Measurements from ENCODE around the gene BAG5.
A peak's percentile ranks its signal among the peaks of the same experiment; 100 is the strongest.

Gene BAG5

DNA sequence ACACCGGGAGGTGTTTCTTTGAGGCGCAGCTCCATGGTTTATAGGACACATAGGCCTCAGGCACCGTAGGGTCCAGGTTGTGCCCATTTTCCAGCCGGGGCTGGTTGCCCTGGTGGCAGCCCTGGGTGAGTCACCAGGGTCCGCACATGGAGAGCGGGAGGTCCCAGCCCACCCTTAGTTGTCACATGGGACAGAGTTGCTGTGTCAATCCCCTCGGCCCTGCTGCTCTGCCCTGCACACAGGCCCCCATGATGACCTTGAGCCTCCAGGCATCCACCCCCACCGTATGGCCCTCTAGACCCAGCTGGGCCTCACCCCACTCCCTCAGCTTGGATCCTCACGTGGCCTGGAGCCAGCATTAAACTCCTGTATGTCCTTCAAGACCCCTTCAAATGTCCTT is 25.8 kb downstream of the BAG5 start:
- Mint-ChIP-seq H3K27me3 (no peaks in the 10 kb centered on the region), H3K9me3 (ENCODE audit: low read depth) (no peaks in the 10 kb centered on the region)

GRCh38 chr14:103535891-103536565 is 26.4 kb downstream of the BAG5 start:
- Mint-ChIP-seq H3K4me1 (ENCODE audit: low read depth) (peaks cover 7% of the 10 kb centered on the region), H3K9me3 (ENCODE audit: low read depth) (no peaks in the 10 kb centered on the region), H3K36me3 (no peaks in the 10 kb centered on the region), H3K27me3 (no peaks in the 10 kb centered on the region), H3K4me3 (no peak overlapping the region), H3K27ac (no peak overlapping the region)

More for the DNA sequence above, 25.8 kb downstream of the BAG5 start:
- Mint-ChIP-seq H3K27ac (no peak overlapping the region), H3K36me3 (no peaks in the 10 kb centered on the region), H3K4me1 (ENCODE audit: low read depth) (peaks cover 2% of the 10 kb centered on the region), H3K4me3 (no peak overlapping the region)

GRCh38 chr14:103535081-103535890 is 27.2 kb downstream of the BAG5 start:
- no peaks in the 10 kb centered on the region for H3K27me3 Mint-ChIP-seq
- no peak overlapping the region for H3K27ac Mint-ChIP-seq
- H3K4me1 Mint-ChIP-seq (ENCODE audit: low read depth), result peaks cover 13% of the 10 kb centered on the region
- no peak overlapping the region for H3K4me3 Mint-ChIP-seq
- no peaks in the 10 kb centered on the region for H3K36me3 Mint-ChIP-seq
- H3K9me3 Mint-ChIP-seq (ENCODE audit: low read depth), result no peaks in the 10 kb centered on the region

- H3K4me3 Mint-ChIP-seq, result no peak overlapping the region
- H3K27me3 Mint-ChIP-seq, result no peaks in the 10 kb centered on the region
- no peak overlapping the region for H3K27ac Mint-ChIP-seq
- no peaks in the 10 kb centered on the region for H3K36me3 Mint-ChIP-seq
- H3K4me1 Mint-ChIP-seq (ENCODE audit: low read depth), result peaks cover 18% of the 10 kb centered on the region
- H3K9me3 Mint-ChIP-seq (ENCODE audit: low read depth), result no peaks in the 10 kb centered on the region
These were observed 27.8 kb downstream of the BAG5 start for GRCh38 chr14:103534576-103535061.

DNA sequence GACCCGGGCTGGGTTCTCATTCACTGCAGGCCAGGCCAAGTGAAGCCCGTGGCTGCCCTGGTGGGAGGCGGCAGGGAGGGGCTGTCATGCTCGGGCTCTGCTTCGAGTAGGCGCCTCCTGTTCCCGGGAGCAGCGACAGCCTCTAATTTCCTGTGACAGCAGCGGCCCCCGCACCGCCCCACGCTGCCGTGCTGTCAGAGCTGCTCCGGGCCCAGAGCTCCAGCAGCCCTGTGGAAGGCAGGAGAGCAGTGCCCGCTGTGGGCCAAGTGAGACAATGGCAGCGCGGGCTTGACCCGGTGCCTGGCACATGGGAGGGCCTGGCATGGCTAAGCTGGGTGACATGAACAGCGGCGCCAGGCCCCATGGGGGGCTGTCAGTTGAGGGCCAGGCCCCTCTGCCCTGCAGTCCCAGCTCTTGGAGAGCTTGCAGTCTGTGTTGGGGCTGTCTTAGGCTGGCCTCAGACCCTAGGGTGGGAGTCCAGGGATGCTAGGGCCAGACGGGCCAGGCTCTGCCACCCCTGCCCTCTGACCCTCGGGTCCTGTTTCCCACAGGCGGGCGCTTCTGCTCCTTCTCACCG is 28.4 kb downstream of the BAG5 start:
- no peaks in the 10 kb centered on the region for H3K36me3 Mint-ChIP-seq

DNA sequence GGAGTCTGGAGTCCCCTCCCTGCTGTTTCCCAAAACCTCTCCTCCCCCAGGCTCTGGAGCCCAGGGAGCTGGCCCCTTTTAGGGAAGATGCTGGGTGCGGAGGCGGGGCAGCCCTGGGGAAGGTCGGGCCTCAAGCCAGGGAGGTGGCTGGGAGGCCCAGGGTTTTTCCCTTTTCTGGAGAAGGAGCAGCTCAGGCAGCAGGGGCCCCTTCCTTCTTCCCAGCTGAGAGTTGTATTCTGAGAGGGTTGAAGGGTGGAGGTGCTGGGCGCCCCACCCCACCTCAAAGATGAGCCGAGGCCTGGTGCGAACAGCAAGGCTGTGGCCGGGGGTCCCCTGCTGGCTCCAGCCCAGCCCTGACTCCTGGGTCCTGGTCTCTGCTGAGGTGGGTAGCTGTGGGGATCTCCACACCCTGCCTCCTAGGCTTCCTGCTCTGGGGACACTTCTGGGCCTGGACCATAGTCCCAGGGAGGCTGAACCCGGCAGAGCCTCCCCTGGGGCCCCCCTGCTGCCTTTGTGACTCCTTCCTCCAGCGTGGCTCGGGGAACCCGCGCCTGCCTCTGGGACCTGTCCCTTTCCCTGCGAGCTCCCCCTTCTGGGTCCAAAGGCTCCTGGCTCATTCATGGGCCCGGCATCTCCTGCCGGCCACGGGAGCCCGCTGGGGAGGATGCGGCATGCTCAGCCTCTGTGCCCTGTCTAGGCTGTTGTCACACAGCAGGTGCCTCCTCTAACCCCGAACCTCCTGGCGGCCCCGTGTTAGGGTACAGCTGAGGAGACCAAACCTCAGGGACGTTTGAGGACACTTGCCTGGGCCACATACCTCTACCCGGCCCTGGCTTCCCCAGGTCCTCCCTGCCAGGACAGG is 29.1 kb downstream of the BAG5 start:
- H3K9me3 Mint-ChIP-seq (ENCODE audit: low read depth), result no peaks in the 10 kb centered on the region
- no peak overlapping the region for H3K27ac Mint-ChIP-seq
- H3K4me3 Mint-ChIP-seq, result no peak overlapping the region
- H3K36me3 Mint-ChIP-seq, result no peaks in the 10 kb centered on the region
- H3K4me1 Mint-ChIP-seq (ENCODE audit: low read depth), result peaks cover 21% of the 10 kb centered on the region
- no peaks in the 10 kb centered on the region for H3K27me3 Mint-ChIP-seq

More for the DNA sequence above, 28.4 kb downstream of the BAG5 start:
- no peak overlapping the region for H3K4me3 Mint-ChIP-seq
- no peaks in the 10 kb centered on the region for H3K27me3 Mint-ChIP-seq
- H3K4me1 Mint-ChIP-seq (ENCODE audit: low read depth), result peaks cover 19% of the 10 kb centered on the region
- no peaks in the 10 kb centered on the region for H3K9me3 Mint-ChIP-seq (ENCODE audit: low read depth)
- no peak overlapping the region for H3K27ac Mint-ChIP-seq

DNA sequence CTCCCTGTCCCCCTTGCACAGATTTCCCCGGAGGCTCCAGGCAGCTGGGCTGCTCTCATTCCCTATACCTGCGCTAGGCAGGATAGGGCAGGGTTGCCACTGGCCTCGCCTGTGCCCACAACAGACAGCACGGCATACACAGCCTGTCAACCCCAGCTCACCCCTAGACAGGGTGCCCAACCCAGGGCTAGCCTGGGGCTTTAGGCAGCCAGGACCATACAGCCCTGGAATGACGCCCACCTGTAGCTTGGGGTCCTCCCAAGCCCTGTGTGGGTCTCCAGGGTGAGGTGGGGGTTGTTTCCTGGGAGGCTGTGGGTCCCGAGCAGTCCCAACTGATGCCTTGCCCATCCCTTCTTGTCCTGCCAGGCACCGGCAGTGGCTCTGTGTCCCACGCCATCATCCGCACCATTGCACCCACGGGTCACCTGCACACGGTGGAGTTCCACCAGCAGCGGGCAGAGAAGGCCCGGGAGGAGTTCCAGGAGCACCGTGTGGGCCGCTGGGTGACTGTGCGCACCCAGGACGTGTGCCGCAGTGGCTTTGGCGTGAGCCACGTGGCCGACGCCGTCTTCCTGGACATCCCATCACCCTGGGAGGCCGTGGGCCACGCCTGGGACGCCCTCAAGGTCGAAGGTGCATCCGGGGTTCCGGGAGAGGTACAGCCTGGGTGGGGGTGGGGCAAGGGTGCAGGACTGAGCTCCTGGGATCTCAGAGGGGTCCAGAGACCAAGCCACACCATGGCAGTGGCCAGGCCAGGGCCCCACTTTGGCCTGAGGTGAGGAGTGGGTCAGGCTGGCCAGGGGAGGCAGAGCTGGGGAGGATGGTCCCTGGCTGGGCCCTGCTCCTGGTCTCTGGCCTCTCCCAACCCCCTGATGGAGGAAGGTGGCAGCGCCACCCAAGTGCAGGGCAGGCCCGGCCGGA is 30.0 kb downstream of the BAG5 start:
- Mint-ChIP-seq H3K27me3 (no peaks in the 10 kb centered on the region), H3K4me3 (peak overlapping the region; percentile 32), H3K4me1 (ENCODE audit: low read depth) (peaks cover 26% of the 10 kb centered on the region), H3K9me3 (ENCODE audit: low read depth) (no peaks in the 10 kb centered on the region), H3K27ac (no peak overlapping the region), H3K36me3 (no peaks in the 10 kb centered on the region)

- Mint-ChIP-seq H3K27ac (peak overlapping the region; percentile 28), H3K36me3 (no peaks in the 10 kb centered on the region), H3K27me3 (no peaks in the 10 kb centered on the region), H3K9me3 (ENCODE audit: low read depth) (no peaks in the 10 kb centered on the region), H3K4me1 (ENCODE audit: low read depth) (peaks cover 31% of the 10 kb centered on the region), H3K4me3 (peak overlapping the region; percentile 65)
These were observed 30.8 kb downstream of the BAG5 start for GRCh38 chr14:103531421-103532215.

DNA sequence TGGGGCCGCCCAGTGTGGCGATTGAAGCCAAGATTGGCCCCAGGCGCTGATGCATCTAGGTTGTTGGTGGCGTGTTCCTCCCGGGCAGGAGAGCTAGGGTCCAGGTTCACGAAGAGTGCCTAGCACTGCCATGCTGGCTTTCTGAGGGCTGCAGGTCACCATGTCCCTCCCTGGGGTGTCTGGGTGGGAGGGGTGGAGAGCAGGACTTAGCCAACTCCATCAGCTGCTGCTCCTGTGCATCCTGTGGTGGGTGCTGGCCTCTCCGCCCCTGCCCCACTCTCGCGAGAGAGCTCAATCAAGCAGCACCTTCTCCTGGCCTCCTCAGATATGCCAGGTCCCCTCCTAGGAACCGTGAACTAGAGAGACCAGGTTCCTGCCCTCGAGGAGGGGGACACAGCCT is 31.6 kb downstream of the BAG5 start:
- Mint-ChIP-seq H3K27ac (peak overlapping the region; percentile 58), H3K36me3 (no peaks in the 10 kb centered on the region), H3K27me3 (no peaks in the 10 kb centered on the region), H3K9me3 (ENCODE audit: low read depth) (no peaks in the 10 kb centered on the region), H3K4me3 (peak overlapping the region; percentile 94), H3K4me1 (ENCODE audit: low read depth) (peaks cover 31% of the 10 kb centered on the region)

GRCh38 chr14:103530390-103530789 is 32.1 kb downstream of the BAG5 start:
- Mint-ChIP-seq H3K27me3 (no peaks in the 10 kb centered on the region), H3K36me3 (no peaks in the 10 kb centered on the region), H3K4me1 (ENCODE audit: low read depth) (peaks cover 31% of the 10 kb centered on the region), H3K4me3 (peak overlapping the region; percentile 94), H3K9me3 (ENCODE audit: low read depth) (no peaks in the 10 kb centered on the region), H3K27ac (peak overlapping the region; percentile 58)

DNA sequence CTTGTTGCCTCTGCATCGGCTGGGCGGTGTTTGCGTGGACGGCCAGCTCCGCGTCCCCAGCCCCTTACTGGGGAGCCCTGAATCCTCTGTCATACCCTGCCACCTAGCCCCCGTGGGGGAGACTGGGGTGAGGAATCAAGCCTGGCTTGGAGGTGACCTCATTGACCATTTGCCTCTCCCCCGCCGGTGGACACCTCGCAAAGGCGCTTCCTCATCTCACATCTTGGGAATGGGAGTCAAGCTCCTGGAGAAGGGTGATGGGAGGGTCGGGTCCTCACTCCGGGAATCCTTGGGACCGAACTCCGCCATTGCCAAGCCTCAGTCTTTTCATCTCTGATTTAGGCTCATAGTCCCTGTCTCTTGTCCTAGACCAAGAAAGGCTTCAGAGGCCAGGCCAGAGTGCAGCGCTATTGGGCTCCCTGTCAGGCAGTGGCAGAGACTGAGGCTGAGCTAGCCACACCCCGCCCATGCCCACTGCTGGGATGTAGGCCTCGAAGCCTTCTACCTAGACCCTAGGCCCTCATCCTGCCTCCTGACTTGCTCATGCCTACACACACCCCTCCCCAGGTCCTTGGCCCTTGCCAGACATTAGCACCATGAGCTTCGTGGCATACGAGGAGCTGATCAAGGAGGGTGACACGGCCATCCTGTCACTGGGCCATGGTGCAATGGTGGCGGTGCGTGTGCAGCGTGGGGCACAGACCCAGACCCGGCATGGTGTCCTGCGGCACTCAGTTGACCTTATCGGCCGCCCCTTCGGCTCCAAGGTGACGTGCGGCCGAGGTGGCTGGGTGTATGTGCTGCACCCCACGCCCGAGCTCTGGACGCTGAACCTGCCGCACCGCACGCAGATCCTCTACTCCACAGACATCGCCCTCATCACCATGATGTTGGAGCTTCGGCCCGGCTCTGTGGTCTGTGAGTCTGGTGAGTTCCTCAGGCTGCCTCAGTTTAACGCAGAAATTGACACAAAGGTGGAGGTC is 32.8 kb downstream of the BAG5 start:
- peak overlapping the region; percentile 94 for H3K4me3 Mint-ChIP-seq
- no peaks in the 10 kb centered on the region for H3K9me3 Mint-ChIP-seq (ENCODE audit: low read depth)
- H3K4me1 Mint-ChIP-seq (ENCODE audit: low read depth), result peaks cover 31% of the 10 kb centered on the region
- H3K36me3 Mint-ChIP-seq, result no peaks in the 10 kb centered on the region
- H3K27ac Mint-ChIP-seq, result peak overlapping the region; percentile 96
- H3K27me3 Mint-ChIP-seq, result no peaks in the 10 kb centered on the region

DNA sequence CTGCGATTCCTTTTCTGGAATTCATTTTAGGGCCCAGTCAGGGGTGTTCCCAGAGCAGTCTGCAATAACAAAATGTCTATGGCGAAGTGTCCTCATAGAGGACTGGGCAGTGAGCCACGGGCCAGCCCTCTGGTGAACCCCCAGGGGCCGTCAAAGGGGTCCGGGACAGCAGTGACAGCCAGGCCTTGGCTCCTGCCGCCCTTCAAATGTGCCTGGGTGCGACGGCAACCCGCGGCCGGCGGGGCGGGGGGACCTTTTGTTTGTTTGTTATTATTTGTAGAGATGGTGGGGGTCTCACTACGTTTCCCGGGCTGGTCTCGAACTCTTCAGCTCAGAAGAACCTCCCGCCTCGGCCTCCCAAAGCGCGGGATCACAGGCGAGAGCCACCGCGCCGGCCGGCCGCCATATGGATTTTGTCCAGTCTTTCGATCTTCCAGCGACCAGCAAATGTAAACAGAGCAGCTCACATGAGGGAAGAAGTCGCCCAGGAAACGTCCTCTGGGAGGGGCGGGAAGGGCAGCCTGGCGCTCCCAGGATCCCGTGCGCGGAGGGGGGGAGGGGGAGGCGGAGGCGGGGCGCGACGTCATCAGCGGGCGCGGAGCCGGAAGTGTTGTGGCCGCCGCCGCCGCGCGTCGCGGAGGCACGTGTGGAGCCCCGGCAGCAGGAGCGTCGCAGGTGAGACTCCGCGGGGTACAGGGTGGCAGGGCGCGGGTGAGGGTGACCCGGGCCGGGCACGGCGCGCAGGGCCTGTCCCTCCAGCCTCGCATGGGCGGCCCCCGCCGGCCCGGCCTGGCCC is 33.7 kb downstream of the BAG5 start, which contains the start of gene TRMT61A:
TRMT61A (plus strand) TSS at position 610 of the 796 bp plus-strand sequence. CDS start 783 bp downstream, outside the sequence.
- no peaks in the 10 kb centered on the region for H3K36me3 Mint-ChIP-seq
- H3K4me1 Mint-ChIP-seq (ENCODE audit: low read depth), result peaks cover 31% of the 10 kb centered on the region
- H3K27ac Mint-ChIP-seq, result peak within 1 kb of the TSS; percentile 96

More for the DNA sequence above, 33.7 kb downstream of the BAG5 start, which contains the start of gene TRMT61A:
- Mint-ChIP-seq H3K27me3 (no peaks in the 10 kb centered on the region), H3K4me3 (peak within 1 kb of the TSS; percentile 94), H3K9me3 (ENCODE audit: low read depth) (no peaks in the 10 kb centered on the region)

Measured in activated naive CD8-positive, alpha-beta T cell (primary cell).